Measurements from ENCODE around the gene ZSWIM7.
"Not testable (repeated sequence)": the region's sequence is repeated elsewhere in the genome, so short reads cannot be mapped to it uniquely, and the experiment has no call there.

The ZSWIM7 gene

GRCh38 chr17:15999974-16000827 lies 697 bp upstream of the ZSWIM7 start:
- H3K27ac ChIP-seq = peak overlapping the region; percentile 76 to 97
- H3K4me3 ChIP-seq = peak overlapping the region; percentile 89
- peak; percentile 77 for DNase-seq (ENCODE audit: low spot score)
- no peak for TF ChIP-seq CTCF (IDR thresholded peaks at IDR 0.05)

DNA sequence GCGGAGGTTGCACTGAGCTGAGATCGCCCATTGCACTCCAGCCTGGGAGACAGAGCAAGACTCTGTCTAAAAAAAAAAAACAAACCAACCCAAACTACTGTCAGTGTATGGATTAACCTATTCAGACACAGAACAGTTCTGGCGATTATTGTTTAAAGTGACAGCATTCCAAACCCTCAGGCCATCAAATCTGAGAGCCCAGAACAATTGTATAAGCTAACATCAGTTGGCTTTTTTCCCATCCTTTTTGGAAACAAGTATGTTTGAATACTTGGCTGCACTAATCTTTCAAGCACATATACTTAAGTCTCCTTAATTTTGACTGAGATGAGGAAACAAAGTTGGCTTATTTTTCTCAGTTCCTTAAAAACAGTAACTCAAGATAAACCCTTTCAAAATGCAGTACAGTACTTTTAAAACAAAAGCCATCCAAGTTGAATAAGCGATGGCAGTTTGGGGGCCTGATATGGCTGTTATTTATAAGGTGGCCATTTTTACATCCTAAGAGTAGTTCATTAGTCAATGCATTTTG lies 1.4 kb downstream of the ZSWIM7 start:
- Histone ChIP-seq H3K4me3 (peak overlapping the region; percentile 89), H3K27ac (no peak overlapping the region)
- no peak for TF ChIP-seq CTCF (IDR thresholded peaks at IDR 0.05)
- no peak for DNase-seq (ENCODE audit: low spot score)

- no peak for TF ChIP-seq CTCF (IDR thresholded peaks at IDR 0.05)
- H3K4me3 ChIP-seq = no peak overlapping the region
These were observed 3.2 kb downstream of the ZSWIM7 start for GRCh38 chr17:15996322-15996721.

GRCh38 chr17:15981646-15982580 lies 17.6 kb downstream of the ZSWIM7 start:
- no peak for DNase-seq (ENCODE audit: low spot score)
- Histone ChIP-seq H3K4me3 (no peak overlapping the region), H3K27ac (no peak overlapping the region)
- TF ChIP-seq CTCF (IDR thresholded peaks at IDR 0.05) = no peak

More at GRCh38 chr17:15996322-15996721, 3.2 kb downstream of the ZSWIM7 start:
- no peak for DNase-seq (ENCODE audit: low spot score)
- no peak overlapping the region for H3K27ac ChIP-seq

DNA sequence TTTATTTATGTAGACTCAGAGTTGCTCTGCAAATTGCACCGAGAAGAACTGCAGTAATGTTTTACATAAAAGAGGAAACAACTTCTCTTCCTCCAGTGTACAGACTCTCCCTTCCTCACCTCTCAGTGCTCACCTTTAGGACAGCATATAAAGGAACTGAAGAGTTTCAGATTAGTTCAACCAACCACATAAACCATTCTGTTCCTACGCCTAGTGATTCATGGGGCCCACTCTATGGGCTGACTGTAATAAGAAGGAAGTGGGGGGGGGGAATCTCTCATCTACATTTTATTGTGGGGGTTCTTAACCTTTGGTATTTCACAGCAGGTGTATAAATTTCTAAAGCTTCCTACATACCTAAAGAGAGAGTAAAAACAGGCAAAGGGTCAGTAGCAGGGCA lies 18.3 kb downstream of the ZSWIM7 start:
- no peak for DNase-seq (ENCODE audit: low spot score)

GRCh38 chr17:15979013-15979412 lies 20.5 kb downstream of the ZSWIM7 start:
- not testable (repeated sequence) for DNase-seq (ENCODE audit: low spot score); H3K4me3 ChIP-seq; H3K27ac ChIP-seq

More for the DNA sequence above, 18.3 kb downstream of the ZSWIM7 start:
- Histone ChIP-seq H3K27ac (no peak overlapping the region), H3K4me3 (no peak overlapping the region)
- TF ChIP-seq CTCF (IDR thresholded peaks at IDR 0.05) = no peak

GRCh38 chr17:15978606-15979005 lies 20.9 kb downstream of the ZSWIM7 start:
- H3K4me3 ChIP-seq = no peak overlapping the region
- DNase-seq (ENCODE audit: low spot score) = no peak
- no peak overlapping the region for H3K27ac ChIP-seq
- TF ChIP-seq CTCF (IDR thresholded peaks at IDR 0.05) = no peak
